ENCODE results near the gene ERCC2. TPM values are rescaled to one million over a fixed set of nuclear protein-coding genes. Genes with fewer than 3 reads are reported as not detected.

ERCC2 gene
- polyA plus RNA-seq, 1 donor (not counting 4 experiments of a cell fraction or from before 2014, with no cell fraction given), result 27.6 TPM

GRCh38 chr19:45323671-45324081, 46.7 kb downstream of the ERCC2 start:
- H3K36me3 ChIP-seq (ENCODE audit: control insufficient read depth in 2 of 2, extremely low read depth in 1 of 2, insufficient read depth in 2 of 2, low read length in 2 of 2), result no peaks in the 10 kb centered on the region
- dilution Hi-C loops (cut with MboI; ENCODE audit: extremely low pct_ligation_motif_present, low sequenced_read_pairs), result no loop called here
- peak overlapping the region; percentile 26 for H2AFZ ChIP-seq (ENCODE audit: control insufficient read depth, low read length)
- H3K4me1 ChIP-seq (ENCODE audit: control insufficient read depth, extremely low read depth, insufficient read depth, low read length), result no peaks in the 10 kb centered on the region
- no peaks in the 10 kb centered on the region for H3K9me3 ChIP-seq (ENCODE audit: control insufficient read depth, low read depth, low read length)
- H3K4me3 ChIP-seq (ENCODE audit: control insufficient read depth in 2 of 3, extremely low read depth in 1 of 3, insufficient read depth in 2 of 3, low read depth in 1 of 3, low read length in 3 of 3), result peak overlapping the region in 1 of 3 experiments; percentile 34
- peaks cover 10% of the 10 kb centered on the region for H3K27me3 ChIP-seq (ENCODE audit: control insufficient read depth, extremely low read depth, insufficient read depth, low read length)
- H4K20me1 ChIP-seq (ENCODE audit: control insufficient read depth, extremely low read depth, insufficient read depth, low read length), result no peaks in the 10 kb centered on the region
- peak overlapping the region; percentile 58 for H3K4me2 ChIP-seq (ENCODE audit: control insufficient read depth, extremely low read depth, insufficient read depth, low read depth, low read length)
- H3K9me1 ChIP-seq (ENCODE audit: control insufficient read depth, extremely low read depth, insufficient read depth, low read length), result no peaks in the 10 kb centered on the region
- no peak for TF ChIP-seq CTCF (optimal IDR thresholded peaks at IDR 0.05 in 1 of 3, IDR thresholded peaks at IDR 0.05 in 1 of 3, conservative IDR thresholded peaks at IDR 0.05 in 1 of 3; ENCODE audit: extremely low read depth in 1 of 3, insufficient read depth in 2 of 3, low read length in 3 of 3)
- TF ChIP-seq EZH2 (IDR thresholded peaks at IDR 0.05; ENCODE audit: low read length), result no peak
- H3K9ac ChIP-seq (ENCODE audit: control insufficient read depth, extremely low read depth, insufficient read depth, low read length), result no peak overlapping the region
- H3K79me2 ChIP-seq (ENCODE audit: control insufficient read depth, insufficient read depth, low read length), result no peaks in the 10 kb centered on the region
- no peak for DNase-seq (ENCODE audit: low read depth, low spot score)
- H3K27ac ChIP-seq (ENCODE audit: control insufficient read depth, insufficient read depth, low read length), result no peak overlapping the region
- FAIRE-seq, result no peak

GRCh38 chr19:45322744-45323281, 47.6 kb downstream of the ERCC2 start, which contains the start of gene CKM:
Gene CKM, minus strand, starts transcription at chr19:45322875. Its CDS starts 3,162 bp downstream, at chr19:45319713.
- no peaks in the 10 kb centered on the region for H3K36me3 ChIP-seq (ENCODE audit: control insufficient read depth in 2 of 2, extremely low read depth in 1 of 2, insufficient read depth in 2 of 2, low read length in 2 of 2)
- peak within 1 kb of the TSS; percentile 58 for H3K4me2 ChIP-seq (ENCODE audit: control insufficient read depth, extremely low read depth, insufficient read depth, low read depth, low read length)
- no peaks in the 10 kb centered on the region for H4K20me1 ChIP-seq (ENCODE audit: control insufficient read depth, extremely low read depth, insufficient read depth, low read length)
- H3K4me3 ChIP-seq (ENCODE audit: control insufficient read depth in 2 of 3, extremely low read depth in 1 of 3, insufficient read depth in 2 of 3, low read depth in 1 of 3, low read length in 3 of 3), result peak within 1 kb of the TSS in 1 of 3 experiments; percentile 34
- dilution Hi-C loops (cut with MboI; ENCODE audit: extremely low pct_ligation_motif_present, low sequenced_read_pairs), result no loop called here
- no peaks in the 10 kb centered on the region for H3K79me2 ChIP-seq (ENCODE audit: control insufficient read depth, insufficient read depth, low read length)
- TF ChIP-seq EZH2 (IDR thresholded peaks at IDR 0.05; ENCODE audit: low read length) (no peak), CTCF (optimal IDR thresholded peaks at IDR 0.05 in 1 of 3, IDR thresholded peaks at IDR 0.05 in 1 of 3, conservative IDR thresholded peaks at IDR 0.05 in 1 of 3; ENCODE audit: extremely low read depth in 1 of 3, insufficient read depth in 2 of 3, low read length in 3 of 3) (no peak)
- no peak within 1 kb of the TSS for H3K27ac ChIP-seq (ENCODE audit: control insufficient read depth, insufficient read depth, low read length)
- no peak for DNase-seq (ENCODE audit: low read depth, low spot score)
- peak within 1 kb of the TSS; percentile 26 for H2AFZ ChIP-seq (ENCODE audit: control insufficient read depth, low read length)
- no peaks in the 10 kb centered on the region for H3K9me1 ChIP-seq (ENCODE audit: control insufficient read depth, extremely low read depth, insufficient read depth, low read length)
- H3K4me1 ChIP-seq (ENCODE audit: control insufficient read depth, extremely low read depth, insufficient read depth, low read length), result no peaks in the 10 kb centered on the region
- H3K9ac ChIP-seq (ENCODE audit: control insufficient read depth, extremely low read depth, insufficient read depth, low read length), result no peak within 1 kb of the TSS
- H3K9me3 ChIP-seq (ENCODE audit: control insufficient read depth, low read depth, low read length), result no peaks in the 10 kb centered on the region
- peaks cover 10% of the 10 kb centered on the region for H3K27me3 ChIP-seq (ENCODE audit: control insufficient read depth, extremely low read depth, insufficient read depth, low read length)
- FAIRE-seq, result no peak

Data from keratinocyte (primary cell).